GM06990 (cell line): ENCODE data around the gene BFSP1.

Experiments
- DNase-seq: peaks from one replicate; pipeline ENCODE4 v3.0.0-alpha.2; 2011; ENCODE audit not compliant: insufficient read length; ENCODE audit errors: extremely low read depth
- H3K27me3 ChIP-seq: replicated peaks from 2 replicates; pipeline ENCODE4 v1.6.0; 2011; ENCODE audit warnings: low read length; ENCODE audit not compliant: control insufficient read depth, insufficient read depth
- H3K36me3 ChIP-seq: 2 replicates; pipeline ENCODE4 v1.5.1; 2011; ENCODE audit warnings: low read length; ENCODE audit not compliant: control insufficient read depth, insufficient read depth
- H3K4me3 ChIP-seq: replicated peaks from 2 replicates; pipeline ENCODE4 v1.5.1; 2011; ENCODE audit warnings: low read depth, mild to moderate bottlenecking, control low read depth, low read length
- CTCF ChIP-seq: IDR thresholded peaks from 2 replicates; pipeline ENCODE4 v1.5.1; 2011; ENCODE audit warnings: low read length, control low read depth, mild to moderate bottlenecking, inconsistent platforms; ENCODE audit not compliant: insufficient read depth, poor library complexity, severe bottlenecking

BFSP1 gene

GRCh38 chr20:17555106-17555505 lies 23.9 kb upstream of the BFSP1 start:
- TF ChIP-seq CTCF: no peak
- Histone ChIP-seq H3K36me3 (no peaks in the 10 kb centered on the region), H3K27me3 (no peaks in the 10 kb centered on the region), H3K4me3 (no peak overlapping the region)
- DNase-seq: no peak

GRCh38 chr20:17549131-17549530 lies 18.0 kb upstream of the BFSP1 start:
- H3K4me3 ChIP-seq: no peak overlapping the region
- no peak for DNase-seq
- no peaks in the 10 kb centered on the region for H3K36me3 ChIP-seq
- no peak for TF ChIP-seq CTCF
- no peaks in the 10 kb centered on the region for H3K27me3 ChIP-seq

GRCh38 chr20:17545127-17545526 lies 13.9 kb upstream of the BFSP1 start:
- TF ChIP-seq CTCF: no peak
- Histone ChIP-seq H3K27me3 (peaks cover 1% of the 10 kb centered on the region; the same call in 1 of the 2 replicates), H3K36me3 (no peaks in the 10 kb centered on the region), H3K4me3 (no peak overlapping the region)
- no peak for DNase-seq

GRCh38 chr20:17543531-17544131 lies 12.5 kb upstream of the BFSP1 start:
- DNase-seq: no peak
- no peak for TF ChIP-seq CTCF
- H3K4me3 ChIP-seq: no peak overlapping the region
- H3K27me3 ChIP-seq: peaks cover 1% of the 10 kb centered on the region; the same call in 1 of the 2 replicates
- H3K36me3 ChIP-seq: no peaks in the 10 kb centered on the region

- Histone ChIP-seq H3K4me3 (no peak overlapping the region), H3K36me3 (no peaks in the 10 kb centered on the region), H3K27me3 (peaks cover 1% of the 10 kb centered on the region; the same call in 1 of the 2 replicates)
- no peak for TF ChIP-seq CTCF
- no peak for DNase-seq
Measured at GRCh38 chr20:17542993-17543412, 11.8 kb upstream of the BFSP1 start.

GRCh38 chr20:17542481-17542880 lies 11.3 kb upstream of the BFSP1 start:
- no peak for TF ChIP-seq CTCF

More at GRCh38 chr20:17542481-17542880, 11.3 kb upstream of the BFSP1 start:
- Histone ChIP-seq H3K4me3 (no peak overlapping the region), H3K27me3 (peaks cover 1% of the 10 kb centered on the region; the same call in 1 of the 2 replicates), H3K36me3 (no peaks in the 10 kb centered on the region)
- no peak for DNase-seq
